Mesothelial cell of epicardium (in vitro differentiated cells): ENCODE measurements around the gene PPP2R2B. TPM values are rescaled to one million over a fixed set of nuclear protein-coding genes. Genes with fewer than 3 reads are reported as not detected.

ENCODE experiments used
- DNase-seq, 2 experiments: peaks; one replicate each; pipeline ENCODE4 v3.0.0; 2021; ENCODE audit warnings: low spot score in 2 of 2; ENCODE audit not compliant: unreplicated experiment in 2 of 2
- H3K27ac Mint-ChIP-seq: 2 replicates; pipeline ENCODE4 v1.8.0; 2021; ENCODE audit warnings: mixed read lengths
- H3K27me3 Mint-ChIP-seq: 2 replicates; pipeline ENCODE4 v1.8.0; 2021; ENCODE audit warnings: low read depth, mixed read lengths
- H3K36me3 Mint-ChIP-seq: 2 replicates; pipeline ENCODE4 v1.8.0; 2021; ENCODE audit warnings: mixed read lengths
- H3K4me1 Mint-ChIP-seq: 2 replicates; pipeline ENCODE4 v1.8.0; 2021; ENCODE audit warnings: mixed read lengths
- H3K4me3 Mint-ChIP-seq: 2 replicates; pipeline ENCODE4 v1.8.0; 2021; ENCODE audit warnings: mild to moderate bottlenecking, moderate library complexity, mixed read lengths
- H3K9me3 Mint-ChIP-seq: 2 replicates; pipeline ENCODE4 v1.8.0; 2021; ENCODE audit warnings: mixed read lengths
- total RNA-seq: library from RNA; stranded (reverse); gene quantifications from 3 replicates; pipeline ENCODE4 v1.2.1, GENCODE V29; 2021
- TF ChIP-seq, protein P1 (sequence below): fragments of 200-600 bp; sonication (generic); IDR thresholded peaks from one replicate; pipeline ENCODE4 v1.5.0; 2021; ENCODE audit warnings: antibody characterized with exemption; ENCODE audit not compliant: unreplicated experiment

Gene PPP2R2B
- total RNA-seq, 1 donor from 2014 or later: 18.2 TPM

DNA sequence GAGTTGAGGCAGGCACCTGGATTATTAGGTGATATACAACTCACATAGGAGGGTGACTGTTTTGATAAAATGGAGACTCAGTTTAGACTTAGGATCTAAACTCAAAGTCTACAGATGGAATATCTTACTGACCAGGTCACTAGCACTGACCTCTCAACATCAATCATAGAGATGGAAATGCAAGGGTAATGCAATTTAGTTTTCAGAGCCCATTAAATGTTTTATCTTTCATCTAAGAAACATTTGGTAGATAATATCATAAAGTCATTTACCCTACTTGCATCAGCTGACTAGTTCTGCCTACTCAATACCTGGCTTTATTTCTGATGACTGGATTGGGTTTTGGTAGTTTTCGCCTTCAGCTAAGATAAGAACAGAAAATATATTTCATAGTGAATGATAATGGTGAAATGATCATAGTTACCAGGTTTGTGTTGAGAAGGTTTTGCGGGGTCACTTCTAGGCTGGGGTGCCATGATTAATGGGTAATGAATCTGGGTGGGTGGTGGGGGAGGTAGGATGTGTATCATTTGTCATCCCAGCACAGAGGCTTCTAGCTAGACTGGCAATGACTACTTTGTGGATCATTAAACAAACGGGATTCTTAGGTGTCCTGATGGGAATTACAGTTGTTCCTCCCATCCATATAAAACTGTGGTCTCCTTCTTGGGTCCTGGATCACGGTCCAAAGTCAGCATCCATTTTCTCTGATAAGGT is 173.4 kb downstream of the PPP2R2B start:
- H3K36me3 Mint-ChIP-seq: peaks cover 4% of the 10 kb centered on the region
- H3K4me1 Mint-ChIP-seq: peaks cover 48% of the 10 kb centered on the region
- H3K9me3 Mint-ChIP-seq: no peaks in the 10 kb centered on the region
- no peak overlapping the region for H3K27ac Mint-ChIP-seq
- no peak for DNase-seq
- H3K27me3 Mint-ChIP-seq: no peaks in the 10 kb centered on the region
- TF ChIP-seq, protein P1, sequence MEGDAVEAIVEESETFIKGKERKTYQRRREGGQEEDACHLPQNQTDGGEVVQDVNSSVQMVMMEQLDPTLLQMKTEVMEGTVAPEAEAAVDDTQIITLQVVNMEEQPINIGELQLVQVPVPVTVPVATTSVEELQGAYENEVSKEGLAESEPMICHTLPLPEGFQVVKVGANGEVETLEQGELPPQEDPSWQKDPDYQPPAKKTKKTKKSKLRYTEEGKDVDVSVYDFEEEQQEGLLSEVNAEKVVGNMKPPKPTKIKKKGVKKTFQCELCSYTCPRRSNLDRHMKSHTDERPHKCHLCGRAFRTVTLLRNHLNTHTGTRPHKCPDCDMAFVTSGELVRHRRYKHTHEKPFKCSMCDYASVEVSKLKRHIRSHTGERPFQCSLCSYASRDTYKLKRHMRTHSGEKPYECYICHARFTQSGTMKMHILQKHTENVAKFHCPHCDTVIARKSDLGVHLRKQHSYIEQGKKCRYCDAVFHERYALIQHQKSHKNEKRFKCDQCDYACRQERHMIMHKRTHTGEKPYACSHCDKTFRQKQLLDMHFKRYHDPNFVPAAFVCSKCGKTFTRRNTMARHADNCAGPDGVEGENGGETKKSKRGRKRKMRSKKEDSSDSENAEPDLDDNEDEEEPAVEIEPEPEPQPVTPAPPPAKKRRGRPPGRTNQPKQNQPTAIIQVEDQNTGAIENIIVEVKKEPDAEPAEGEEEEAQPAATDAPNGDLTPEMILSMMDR: no peak
- no peak overlapping the region for H3K4me3 Mint-ChIP-seq

DNA sequence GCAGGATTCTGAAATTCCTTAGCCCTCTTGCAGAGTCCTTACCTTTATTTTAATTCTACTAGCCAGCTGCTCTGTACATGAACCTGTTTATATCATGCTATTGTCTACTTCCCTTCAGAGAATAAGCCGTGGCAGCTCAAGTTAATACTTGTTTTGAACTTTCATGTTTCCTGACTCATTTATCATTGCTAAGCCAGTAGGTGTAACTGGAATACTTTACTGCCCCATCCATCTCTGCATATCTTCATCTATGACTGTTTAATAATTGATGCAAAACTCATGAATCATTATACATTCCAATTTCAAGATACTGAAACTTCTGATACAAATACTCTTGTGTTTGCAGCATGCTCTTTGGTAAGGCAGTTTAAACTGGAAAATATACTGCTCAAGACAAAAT is 174.7 kb downstream of the PPP2R2B start:
- no peaks in the 10 kb centered on the region for H3K27me3 Mint-ChIP-seq
- peaks cover 4% of the 10 kb centered on the region for H3K36me3 Mint-ChIP-seq
- no peak overlapping the region for H3K4me3 Mint-ChIP-seq
- peaks cover 58% of the 10 kb centered on the region for H3K4me1 Mint-ChIP-seq
- no peaks in the 10 kb centered on the region for H3K9me3 Mint-ChIP-seq
- TF ChIP-seq, protein P1: no peak
- no peak for DNase-seq
- H3K27ac Mint-ChIP-seq: peak overlapping the region; percentile 65

DNA sequence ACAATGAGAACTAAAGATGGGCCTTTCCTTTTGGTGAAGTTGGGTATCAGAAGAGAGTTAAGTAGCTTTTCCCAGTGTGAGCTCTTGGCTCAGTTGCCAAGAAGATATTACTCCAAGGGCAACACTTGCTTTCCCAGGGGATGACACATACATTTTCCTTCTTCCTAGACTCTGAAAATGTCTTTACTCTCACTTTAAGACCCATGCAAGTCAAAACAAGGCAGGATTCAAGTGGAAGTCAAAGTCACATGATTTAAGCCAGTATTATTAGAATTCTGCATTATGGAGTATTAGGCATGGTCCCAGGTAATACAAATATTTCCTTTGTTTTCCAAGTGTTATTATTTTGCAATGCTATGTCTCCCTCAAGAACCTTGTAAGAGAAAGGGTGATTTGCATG is 175.1 kb downstream of the PPP2R2B start:
- TF ChIP-seq, protein P1: no peak
- Mint-ChIP-seq H3K4me3 (no peak overlapping the region), H3K4me1 (peaks cover 62% of the 10 kb centered on the region), H3K27me3 (no peaks in the 10 kb centered on the region), H3K36me3 (peaks cover 4% of the 10 kb centered on the region), H3K27ac (peak overlapping the region; percentile 65), H3K9me3 (no peaks in the 10 kb centered on the region)
- no peak for DNase-seq

DNA sequence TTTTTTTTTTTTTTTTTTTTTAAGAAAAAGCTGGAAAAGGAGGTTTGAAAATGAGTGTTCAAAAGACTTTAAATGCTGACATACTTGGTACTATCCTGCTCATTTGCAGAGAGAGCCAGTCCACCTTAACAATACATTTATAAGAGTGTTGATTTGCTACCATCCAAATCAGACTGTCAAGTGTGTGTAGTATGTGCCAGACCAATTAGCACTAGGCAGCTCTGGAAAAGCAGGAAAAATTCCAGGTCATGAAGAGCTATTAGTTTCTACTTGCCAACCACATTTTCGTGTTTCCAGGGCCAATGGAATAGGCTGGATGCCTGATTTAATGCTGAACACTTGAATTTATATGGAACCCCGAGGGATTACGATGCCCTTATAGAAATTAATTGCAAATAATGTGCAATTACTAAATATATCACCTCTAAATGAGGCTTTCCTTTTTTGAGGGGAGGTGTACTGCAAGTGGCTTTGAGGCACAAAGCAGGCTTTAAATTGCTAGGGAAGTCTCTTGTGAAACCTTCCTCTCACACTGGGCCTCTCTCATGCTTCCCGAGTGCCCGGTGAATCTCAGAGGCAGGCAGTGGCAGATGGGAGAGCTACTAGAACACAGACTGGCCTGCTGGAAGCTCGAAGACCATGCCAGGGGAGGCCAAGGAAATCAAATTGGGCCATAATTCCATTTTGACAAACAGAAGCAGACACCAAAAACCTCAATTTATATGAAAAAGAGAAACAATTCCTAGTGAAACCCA is 178.7 kb downstream of the PPP2R2B start:
- DNase-seq: no peak
- no peaks in the 10 kb centered on the region for H3K36me3 Mint-ChIP-seq
- no peak overlapping the region for H3K27ac Mint-ChIP-seq
- TF ChIP-seq, protein P1: no peak
- H3K27me3 Mint-ChIP-seq: no peaks in the 10 kb centered on the region
- H3K4me3 Mint-ChIP-seq: no peak overlapping the region
- no peaks in the 10 kb centered on the region for H3K9me3 Mint-ChIP-seq
- peaks cover 70% of the 10 kb centered on the region for H3K4me1 Mint-ChIP-seq

DNA sequence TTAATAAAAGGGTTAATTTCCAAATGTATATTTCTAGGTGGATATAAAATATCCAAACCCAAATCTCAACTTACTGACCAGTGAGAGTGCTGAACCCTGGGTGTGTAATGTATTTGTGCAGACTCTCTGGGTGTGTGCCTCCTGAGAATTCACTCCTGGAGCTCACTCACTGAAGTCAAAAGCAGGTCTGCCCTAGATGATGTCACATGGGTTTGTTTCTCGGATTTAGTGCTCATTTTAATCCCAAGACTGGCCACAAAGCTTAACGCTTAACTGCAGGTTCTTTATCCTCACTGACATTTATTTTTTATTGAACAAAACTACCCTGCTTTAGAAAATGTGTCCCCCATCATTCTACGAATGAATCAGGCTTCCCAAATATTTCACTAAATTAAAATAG is 179.4 kb downstream of the PPP2R2B start:
- no peak for DNase-seq
- H3K4me1 Mint-ChIP-seq: peaks cover 64% of the 10 kb centered on the region
- no peak overlapping the region for H3K4me3 Mint-ChIP-seq
- TF ChIP-seq, protein P1: no peak
- H3K27me3 Mint-ChIP-seq: no peaks in the 10 kb centered on the region
- H3K9me3 Mint-ChIP-seq: no peaks in the 10 kb centered on the region
- no peaks in the 10 kb centered on the region for H3K36me3 Mint-ChIP-seq
- H3K27ac Mint-ChIP-seq: no peak overlapping the region
